NT2/D1 (cell line): ENCODE data around the gene TMEM233.

Source experiments
- SUZ12 ChIP-seq: IDR thresholded peaks from 2 replicates; pipeline ENCODE4 v1.6.1; 2011; ENCODE audit not compliant: insufficient read length, insufficient read depth; ENCODE audit errors: extremely low read depth
- ZNF274 ChIP-seq: IDR thresholded peaks from 2 replicates; pipeline ENCODE4 v1.6.1; 2011; ENCODE audit warnings: mild to moderate bottlenecking, low read depth, low read length

- TF ChIP-seq SUZ12 = no peak
- TF ChIP-seq ZNF274 = no peak
Observed at GRCh38 chr12:119674560-119674959, 81.0 kb downstream of the TMEM233 start.
